Muscle layer of duodenum (tissue), 2 donors: ENCODE measurements around the gene VPS37C.

Source experiments
- H3K27ac ChIP-seq: one replicate; pipeline ENCODE4 v1.7.0; 2013; ENCODE audit warnings: mild to moderate bottlenecking, low read length
- H3K27me3 ChIP-seq: one replicate; pipeline ENCODE4 v1.7.0; 2013; ENCODE audit warnings: low read depth, mild to moderate bottlenecking, control low read depth, low read length
- H3K36me3 ChIP-seq, 2 donors: one replicate each; pipeline ENCODE4 v1.7.0; 2013; ENCODE audit warnings: low read length in 2 of 2, control low read depth in 1 of 2, mild to moderate bottlenecking in 1 of 2; ENCODE audit not compliant: insufficient read depth in 2 of 2, control insufficient read depth in 1 of 2
- H3K4me1 ChIP-seq, 2 donors: one replicate each; pipeline ENCODE4 v1.7.0; 2013; ENCODE audit warnings: low read length in 2 of 2, mild to moderate bottlenecking in 2 of 2, control low read depth in 1 of 2, moderate library complexity in 1 of 2; ENCODE audit not compliant: insufficient read depth in 2 of 2, control insufficient read depth in 1 of 2
- H3K4me3 ChIP-seq, 2 donors: one replicate each; pipeline ENCODE4 v1.7.0; 2013; ENCODE audit warnings: low read length in 2 of 2, low read depth in 1 of 2, mild to moderate bottlenecking in 1 of 2
- H3K9me3 ChIP-seq, 2 donors: one replicate each; pipeline ENCODE4 v1.7.0; 2013; ENCODE audit warnings: low read length in 2 of 2, control low read depth in 1 of 2, mild to moderate bottlenecking in 1 of 2; ENCODE audit not compliant: control insufficient read depth in 1 of 2
- donor health status: healthy.

VPS37C gene

GRCh38 chr11:61089806-61090491, 71.3 kb downstream of the VPS37C start:
- no peaks in the 10 kb centered on the region for H3K36me3 ChIP-seq
- no peak overlapping the region for H3K27ac ChIP-seq
- H3K4me3 ChIP-seq, result no peak overlapping the region
- H3K9me3 ChIP-seq, result no peaks in the 10 kb centered on the region
- no peaks in the 10 kb centered on the region for H3K4me1 ChIP-seq
- no peaks in the 10 kb centered on the region for H3K27me3 ChIP-seq

- no peaks in the 10 kb centered on the region for H3K27me3 ChIP-seq
- no peaks in the 10 kb centered on the region for H3K36me3 ChIP-seq
- no peak overlapping the region for H3K4me3 ChIP-seq
- H3K9me3 ChIP-seq, result no peaks in the 10 kb centered on the region
- no peak overlapping the region for H3K27ac ChIP-seq
- H3K4me1 ChIP-seq, result no peaks in the 10 kb centered on the region
These were observed 73.7 kb downstream of the VPS37C start for GRCh38 chr11:61087426-61088119.

- Histone ChIP-seq H3K36me3 (no peaks in the 10 kb centered on the region), H3K4me1 (no peaks in the 10 kb centered on the region), H3K27me3 (no peaks in the 10 kb centered on the region), H3K9me3 (no peaks in the 10 kb centered on the region), H3K27ac (no peak overlapping the region), H3K4me3 (no peak overlapping the region)
These were observed 77.6 kb downstream of the VPS37C start for GRCh38 chr11:61083601-61084147.

- H3K27ac ChIP-seq, result no peak overlapping the region
These were observed 78.2 kb downstream of the VPS37C start for GRCh38 chr11:61082931-61083531.

GRCh38 chr11:61082062-61082870, 79.0 kb downstream of the VPS37C start:
- Histone ChIP-seq H3K4me3 (no peak overlapping the region), H3K27me3 (no peaks in the 10 kb centered on the region), H3K4me1 (no peaks in the 10 kb centered on the region), H3K9me3 (no peaks in the 10 kb centered on the region), H3K36me3 (no peaks in the 10 kb centered on the region), H3K27ac (no peak overlapping the region)

More at GRCh38 chr11:61082931-61083531, 78.2 kb downstream of the VPS37C start:
- no peaks in the 10 kb centered on the region for H3K36me3 ChIP-seq
- H3K27me3 ChIP-seq, result no peaks in the 10 kb centered on the region
- no peaks in the 10 kb centered on the region for H3K9me3 ChIP-seq
- no peak overlapping the region for H3K4me3 ChIP-seq
- no peaks in the 10 kb centered on the region for H3K4me1 ChIP-seq

GRCh38 chr11:61080986-61081590, 80.1 kb downstream of the VPS37C start:
- Histone ChIP-seq H3K27me3 (no peaks in the 10 kb centered on the region), H3K4me1 (peaks cover 0 to under 1% of the 10 kb centered on the region in 2 donors)

GRCh38 chr11:61080526-61080925, 80.7 kb downstream of the VPS37C start:
- Histone ChIP-seq H3K27me3 (no peaks in the 10 kb centered on the region), H3K4me1 (peaks cover 0 to 5% of the 10 kb centered on the region in 2 donors), H3K4me3 (no peak overlapping the region), H3K9me3 (no peaks in the 10 kb centered on the region), H3K36me3 (no peaks in the 10 kb centered on the region), H3K27ac (no peak overlapping the region)

More at GRCh38 chr11:61080986-61081590, 80.1 kb downstream of the VPS37C start:
- Histone ChIP-seq H3K27ac (no peak overlapping the region), H3K9me3 (no peaks in the 10 kb centered on the region), H3K4me3 (no peak overlapping the region), H3K36me3 (no peaks in the 10 kb centered on the region)
